HG03103 (cell line): ENCODE measurements around the gene CDK3.

ENCODE experiments used
- ATAC-seq: cut with Tn5 transposase; IDR thresholded peaks from one replicate; pipeline ENCODE4 v1.9.1; 2021; ENCODE audit warnings: low read depth; ENCODE audit not compliant: unreplicated experiment

The CDK3 gene

DNA sequence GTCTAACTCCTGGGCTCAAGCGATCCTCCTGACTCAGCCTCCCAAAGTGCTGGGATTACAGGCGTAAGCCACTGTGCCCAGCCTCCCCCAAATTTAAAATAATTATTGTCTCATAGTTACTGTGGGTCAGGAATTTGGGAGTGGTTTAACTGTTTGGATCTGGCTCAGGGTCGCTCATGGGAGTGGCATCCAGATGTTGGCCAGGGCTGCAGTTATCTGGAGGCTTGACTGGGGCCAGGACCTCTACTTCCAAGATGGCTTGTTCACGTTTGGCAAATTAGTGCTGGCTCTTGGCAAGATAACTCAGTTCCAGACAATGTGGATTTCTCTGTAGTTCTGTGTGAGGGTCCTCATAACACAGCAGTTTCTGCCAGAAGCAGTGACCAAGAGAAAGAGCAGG, 13.6 kb upstream of the CDK3 start:
- no peak for ATAC-seq

DNA sequence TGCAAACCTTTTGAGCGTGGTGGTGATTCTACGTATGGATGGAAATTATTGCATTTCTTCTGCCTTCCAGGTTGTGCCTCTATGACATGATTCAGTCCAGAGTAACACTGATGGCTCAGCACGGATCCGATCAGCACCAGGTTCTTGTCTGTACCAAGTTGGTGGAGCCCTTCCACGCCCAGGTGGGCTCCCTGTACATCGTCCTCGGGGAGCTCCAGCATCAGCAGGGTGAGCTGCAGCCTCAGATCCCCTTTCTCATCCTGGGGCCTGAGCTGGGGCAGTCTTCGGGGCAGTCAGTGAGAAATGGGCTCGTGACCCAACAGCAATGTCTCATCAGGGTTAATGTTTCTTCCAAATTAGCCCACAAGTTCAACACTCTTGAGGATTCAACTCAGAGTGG, 9.3 kb upstream of the CDK3 start:
- ATAC-seq: no peak

DNA sequence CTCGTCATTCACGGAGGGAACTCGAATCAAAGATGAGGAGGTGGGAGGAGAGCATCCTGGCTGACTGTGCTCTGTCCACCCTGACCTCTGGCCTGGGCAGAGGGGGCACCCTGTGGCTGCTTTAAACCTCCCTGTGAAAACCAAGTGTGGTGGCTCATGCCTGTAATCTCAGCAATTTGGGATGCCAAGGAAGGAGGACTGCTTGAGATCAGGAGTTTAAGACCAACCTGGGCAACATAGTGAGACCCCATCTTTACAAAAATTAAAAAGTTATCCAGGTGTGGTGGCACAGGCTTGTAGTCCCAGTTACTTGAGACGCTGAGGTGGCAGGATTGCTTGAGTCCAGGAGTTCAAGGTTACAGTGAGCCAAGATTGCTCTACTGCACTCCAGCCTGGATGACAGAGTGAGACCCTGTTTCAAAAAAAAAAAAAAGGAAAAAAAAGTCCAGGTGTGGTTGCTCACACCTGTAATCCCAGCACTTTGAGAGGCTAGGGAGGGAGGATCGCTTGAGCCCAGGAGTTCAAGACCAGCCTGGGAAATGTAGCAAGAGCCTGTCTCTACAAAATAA, 5.8 kb upstream of the CDK3 start:
- no peak for ATAC-seq

DNA sequence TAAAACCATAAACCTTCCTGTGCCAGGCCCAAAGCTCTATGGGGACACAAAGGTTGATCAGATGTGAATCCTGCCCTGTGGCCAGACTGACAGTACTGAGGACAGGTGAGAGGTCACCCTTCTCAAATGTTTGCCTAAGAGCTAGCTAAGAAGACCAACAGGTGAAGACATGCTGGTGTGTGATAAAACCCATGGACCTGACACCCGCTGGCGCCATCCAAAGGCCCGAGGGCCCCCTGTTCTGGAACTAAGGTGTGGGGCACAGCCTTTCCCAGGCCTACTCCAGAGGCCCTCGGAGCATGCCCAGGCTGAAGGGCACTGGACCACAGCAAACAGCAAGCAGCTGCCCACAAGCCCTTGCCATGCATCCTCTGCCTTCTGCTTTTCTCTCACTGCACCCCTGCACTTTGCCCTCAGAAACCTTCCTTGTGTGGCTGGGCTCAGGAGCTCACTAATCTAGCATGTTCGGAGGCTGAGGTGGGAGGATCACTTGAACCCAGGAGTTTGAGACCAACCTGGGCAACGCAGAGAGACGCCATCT, 5.2 kb upstream of the CDK3 start:
- ATAC-seq: no peak

DNA sequence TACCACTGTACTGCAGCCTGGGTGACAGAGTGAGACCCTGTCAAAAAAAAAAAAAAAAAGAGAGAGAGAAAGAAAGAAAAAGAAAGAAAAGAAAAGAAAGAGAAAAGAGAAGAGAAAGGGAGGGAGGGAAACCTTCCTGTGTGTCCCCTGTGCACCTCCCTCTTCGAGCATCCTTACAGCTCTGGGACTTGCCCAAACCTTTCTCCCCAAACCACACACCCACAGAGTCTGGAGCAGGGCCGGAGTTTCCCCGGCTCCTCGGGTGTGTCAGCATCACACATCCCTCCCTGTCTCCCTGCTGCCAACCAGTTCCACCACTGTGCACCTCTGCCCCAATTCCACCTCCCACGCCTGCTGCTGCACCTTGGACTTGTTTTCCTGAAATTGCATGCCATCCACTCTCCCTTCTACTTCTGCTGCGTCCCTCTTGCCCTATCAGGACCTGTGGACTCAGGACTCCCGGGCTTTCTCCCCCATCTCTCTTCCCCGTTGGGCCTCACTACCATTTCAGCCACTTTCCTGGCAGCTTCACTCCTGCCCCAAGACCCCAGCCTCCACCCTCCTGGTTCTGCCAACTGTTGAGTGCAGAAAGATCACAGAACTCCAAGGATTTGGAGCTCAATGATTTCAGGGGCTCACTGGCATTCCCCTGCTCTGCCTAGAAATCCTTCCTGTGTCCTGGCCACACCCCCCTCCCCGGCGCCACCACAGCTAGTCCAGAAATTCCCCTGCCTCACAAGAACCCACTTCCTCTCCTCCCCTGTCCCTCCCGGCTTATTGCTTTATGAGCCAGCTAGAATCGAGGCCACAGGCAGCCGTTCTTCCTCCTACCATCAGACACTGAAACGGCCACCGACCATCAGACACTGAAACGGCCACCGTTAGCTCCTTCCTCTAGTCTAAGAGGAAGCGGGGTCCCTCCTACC, 3.7 kb upstream of the CDK3 start:
- ATAC-seq: no peak

DNA sequence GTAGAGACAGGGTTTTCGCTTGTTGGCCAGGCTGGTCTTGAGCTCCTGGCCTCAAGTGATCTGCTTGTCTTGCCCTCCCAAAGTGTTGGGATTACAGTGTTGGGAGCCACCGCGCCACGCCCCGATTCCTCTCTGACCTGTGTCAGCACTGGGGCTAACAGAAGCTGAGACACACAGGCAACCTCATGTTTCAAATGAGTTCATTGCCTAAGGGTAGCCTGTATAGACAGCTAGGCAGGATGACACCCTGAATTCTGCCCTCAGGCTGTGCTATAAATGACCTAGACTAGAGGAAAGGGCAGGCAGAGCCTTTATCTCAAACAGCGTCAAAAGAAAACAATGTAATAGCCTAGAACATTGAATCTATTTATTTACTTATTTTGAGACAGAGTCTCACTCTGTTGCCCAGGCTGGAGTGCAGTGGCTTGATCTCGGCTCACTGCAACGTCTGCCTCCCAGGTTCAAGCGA, 2.3 kb upstream of the CDK3 start:
- ATAC-seq: no peak

DNA sequence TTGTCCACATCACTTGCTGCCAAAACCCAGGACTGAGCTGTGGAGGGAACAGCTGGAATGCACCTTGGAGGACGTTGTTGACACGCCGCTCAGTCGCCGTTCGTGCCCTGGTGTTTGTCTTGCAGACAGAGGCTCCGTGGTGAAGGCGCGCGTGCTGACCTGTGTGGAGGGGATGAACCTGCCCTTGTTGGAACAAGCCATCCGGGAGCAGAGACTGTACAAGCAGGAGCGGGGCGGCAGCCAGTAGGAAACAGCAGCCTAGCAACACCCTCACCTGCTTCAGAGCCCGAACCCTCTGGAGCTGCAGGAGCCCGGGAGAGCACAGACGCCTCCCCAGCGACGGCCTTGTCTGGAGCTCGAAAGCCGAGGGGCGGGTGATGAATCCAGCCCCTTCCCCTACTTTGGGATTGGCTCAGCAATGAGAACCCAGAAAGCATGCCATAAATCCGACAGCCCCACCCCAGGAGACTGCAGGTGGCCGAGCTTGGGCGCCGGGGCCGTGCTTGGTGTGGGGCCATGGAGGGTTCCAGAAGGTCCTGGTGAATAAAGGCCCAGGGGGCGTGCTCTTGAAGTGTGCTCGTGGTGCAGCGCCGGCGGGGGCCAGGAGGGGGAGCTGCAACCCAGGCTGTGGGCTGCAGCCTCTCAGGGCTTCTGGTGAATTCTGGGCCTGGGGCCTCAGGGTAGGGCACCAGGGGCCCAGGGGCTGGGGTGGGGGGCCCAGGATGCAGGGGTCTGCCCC, 470 bp upstream of the CDK3 start:
- ATAC-seq: no peak

DNA sequence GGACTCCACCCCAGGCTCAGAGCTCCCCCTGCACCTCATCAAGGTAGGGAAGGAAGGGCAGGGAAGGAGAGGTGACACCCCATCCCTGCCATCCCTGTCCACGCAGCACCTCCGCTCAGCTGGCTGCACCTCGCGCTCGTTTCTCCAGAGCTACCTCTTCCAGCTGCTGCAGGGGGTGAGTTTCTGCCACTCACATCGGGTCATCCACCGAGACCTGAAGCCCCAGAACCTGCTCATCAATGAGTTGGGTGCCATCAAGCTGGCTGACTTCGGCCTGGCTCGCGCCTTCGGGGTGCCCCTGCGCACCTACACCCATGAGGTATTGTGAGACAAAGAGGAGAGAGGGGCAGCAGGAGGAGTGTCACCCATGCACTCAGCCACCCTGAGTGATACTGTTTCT, 1.4 kb downstream of the CDK3 start:
- no peak for ATAC-seq

DNA sequence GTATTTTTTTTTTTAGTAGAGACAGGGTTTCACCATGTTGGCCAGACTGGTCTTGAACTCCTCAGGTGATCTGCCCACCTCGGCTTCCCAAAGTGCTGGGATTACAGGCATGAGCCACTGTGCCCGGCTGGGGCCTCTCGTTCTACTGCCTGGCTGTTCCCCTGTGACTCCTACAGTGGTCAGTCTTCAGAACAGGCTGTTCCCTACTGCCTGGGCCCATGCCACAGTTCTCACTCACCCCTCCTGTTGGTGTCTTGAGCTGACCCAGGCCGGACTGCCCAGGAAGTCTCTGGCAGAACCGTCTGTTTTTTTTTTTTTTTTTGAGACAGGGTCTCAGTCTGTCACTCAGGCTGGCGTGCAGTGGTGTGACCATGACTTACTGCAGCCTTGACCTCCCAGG, 3.3 kb downstream of the CDK3 start:
- ATAC-seq: no peak

DNA sequence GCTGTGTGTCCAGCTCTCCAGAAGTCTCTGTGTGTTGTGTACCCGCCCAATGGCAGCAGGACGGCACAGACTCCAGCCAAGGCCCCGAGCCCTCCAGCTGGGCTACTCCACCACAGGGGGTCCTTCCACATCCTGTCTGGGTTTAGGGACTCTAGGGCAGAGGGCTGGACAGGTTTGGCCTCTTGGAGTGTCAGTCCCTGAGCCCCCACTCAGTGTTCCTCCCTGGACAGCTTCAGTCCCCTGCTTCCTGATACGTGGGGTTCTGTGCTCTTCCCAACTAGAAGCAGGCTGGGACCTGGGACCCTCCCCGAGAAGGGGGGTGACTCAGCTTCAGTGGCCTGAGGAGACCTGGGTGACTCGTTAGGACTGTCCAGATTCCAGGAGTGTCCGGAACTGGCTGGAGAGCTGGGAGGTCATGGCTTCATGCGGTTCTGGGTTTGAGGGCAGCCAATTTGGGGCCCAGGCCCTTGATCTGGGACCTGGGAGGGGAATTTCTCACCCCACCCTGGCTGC, 4.2 kb downstream of the CDK3 start:
- no peak for ATAC-seq

DNA sequence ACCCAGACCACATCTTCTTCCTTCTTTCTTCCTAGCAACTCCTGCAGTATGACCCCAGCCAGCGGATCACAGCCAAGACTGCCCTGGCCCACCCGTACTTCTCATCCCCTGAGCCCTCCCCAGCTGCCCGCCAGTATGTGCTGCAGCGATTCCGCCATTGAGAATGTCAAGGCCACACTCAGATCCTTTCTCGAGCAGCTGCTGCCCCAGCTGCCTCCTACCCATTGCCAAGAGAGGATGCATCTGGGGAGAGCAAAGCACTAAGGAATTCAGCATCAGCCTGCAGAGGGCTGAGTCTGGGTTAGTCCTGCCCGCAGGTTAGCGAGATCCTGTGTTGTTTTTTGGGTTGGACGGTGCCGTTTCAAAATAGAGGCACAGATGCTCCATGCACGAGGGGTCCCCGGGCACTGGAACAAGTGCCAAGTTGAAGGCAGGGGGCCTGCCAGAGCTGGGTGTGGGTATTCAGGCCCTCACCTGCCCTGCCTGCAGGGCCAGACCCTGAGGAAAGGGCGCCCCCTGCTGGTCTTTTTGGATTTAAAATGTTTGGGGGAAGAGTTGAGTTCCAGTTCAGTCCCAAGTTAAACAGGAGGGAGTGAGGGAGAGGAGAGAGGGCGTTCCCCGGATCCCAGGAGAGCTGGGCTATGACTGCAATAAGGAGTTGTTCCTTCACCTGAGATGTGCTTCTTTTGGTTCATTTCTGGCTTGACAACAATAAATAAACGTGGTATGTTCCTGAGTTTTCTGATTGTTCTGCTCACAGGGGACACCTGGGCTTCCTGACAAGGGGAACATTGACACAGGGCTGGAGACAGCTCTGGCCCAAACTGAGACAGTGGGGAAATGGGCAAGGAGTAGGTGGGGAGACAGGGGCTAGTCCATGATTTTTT, 4.9 kb downstream of the CDK3 start:
- ATAC-seq: no peak

DNA sequence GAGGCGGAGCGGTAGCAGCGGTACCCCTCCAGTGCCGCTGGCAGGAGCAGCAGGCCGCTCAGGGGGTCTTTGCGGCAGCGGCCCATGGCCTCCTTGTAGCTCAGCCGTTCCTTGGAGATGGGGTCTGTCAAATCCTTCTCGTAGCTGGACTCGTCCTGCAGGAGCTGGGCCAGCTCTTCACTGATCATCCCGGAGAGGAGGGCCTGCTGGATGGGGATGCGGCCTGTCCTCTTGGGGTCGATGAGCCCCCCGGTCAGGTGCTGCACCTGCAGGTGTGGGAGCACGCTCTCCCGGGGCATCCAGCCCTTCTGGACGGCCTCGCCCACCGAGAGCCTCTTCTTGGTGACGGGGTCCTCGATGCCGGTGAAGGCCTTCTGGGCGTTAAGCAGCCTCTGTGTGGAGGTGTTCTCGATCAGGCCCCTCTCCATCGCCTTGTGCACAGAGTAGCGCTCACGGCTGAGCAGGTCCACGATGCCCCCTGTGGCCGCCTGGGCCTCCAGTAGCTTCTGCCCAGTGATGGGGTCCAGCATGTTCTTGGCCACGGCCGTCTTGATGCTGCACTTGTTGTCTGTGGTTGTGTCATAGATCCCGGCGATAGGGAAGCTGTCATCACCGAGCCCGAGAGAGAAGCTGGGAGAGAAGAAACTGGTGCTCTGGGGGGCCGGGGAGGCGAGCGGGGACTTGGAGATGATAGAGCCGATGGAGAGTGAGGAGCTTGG, 6.6 kb downstream of the CDK3 start:
- no peak for ATAC-seq

DNA sequence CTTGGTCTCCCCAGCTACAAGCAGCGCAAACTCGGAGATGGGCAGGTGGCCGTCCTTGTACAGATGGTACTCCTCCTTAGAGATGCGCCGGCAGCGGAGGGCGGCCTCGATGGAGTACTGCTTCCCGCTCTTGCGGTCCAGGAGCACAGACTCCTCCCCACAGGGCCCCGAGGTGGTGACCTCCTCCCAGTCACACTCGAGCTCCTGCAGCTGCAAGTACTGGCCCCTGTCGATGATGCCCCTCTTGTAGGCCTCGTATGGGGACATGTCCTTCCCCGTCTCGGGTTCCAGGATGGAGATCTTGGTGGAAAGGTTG, 7.2 kb downstream of the CDK3 start:
- ATAC-seq: no peak

DNA sequence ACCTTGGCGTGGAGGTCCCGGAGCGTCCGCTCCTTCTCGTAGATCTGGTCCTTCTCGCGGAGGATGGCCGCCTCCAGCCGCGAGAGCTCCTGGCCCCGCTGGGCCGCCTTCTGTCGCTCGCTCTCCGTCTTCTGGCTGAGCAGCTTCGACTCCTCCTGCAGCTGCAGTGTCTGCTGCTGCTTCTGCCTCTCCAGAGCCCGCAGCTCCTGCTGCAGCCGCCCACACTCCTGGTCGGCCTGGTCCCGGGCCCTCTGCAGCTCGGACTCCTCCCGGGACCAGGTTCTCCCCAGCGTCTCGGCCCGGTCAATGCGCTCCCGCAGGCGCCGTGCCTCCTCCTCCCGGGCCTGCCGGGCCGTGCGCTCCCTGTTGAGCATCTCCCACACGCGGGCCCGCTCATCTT, 7.6 kb downstream of the CDK3 start:
- ATAC-seq: no peak

DNA sequence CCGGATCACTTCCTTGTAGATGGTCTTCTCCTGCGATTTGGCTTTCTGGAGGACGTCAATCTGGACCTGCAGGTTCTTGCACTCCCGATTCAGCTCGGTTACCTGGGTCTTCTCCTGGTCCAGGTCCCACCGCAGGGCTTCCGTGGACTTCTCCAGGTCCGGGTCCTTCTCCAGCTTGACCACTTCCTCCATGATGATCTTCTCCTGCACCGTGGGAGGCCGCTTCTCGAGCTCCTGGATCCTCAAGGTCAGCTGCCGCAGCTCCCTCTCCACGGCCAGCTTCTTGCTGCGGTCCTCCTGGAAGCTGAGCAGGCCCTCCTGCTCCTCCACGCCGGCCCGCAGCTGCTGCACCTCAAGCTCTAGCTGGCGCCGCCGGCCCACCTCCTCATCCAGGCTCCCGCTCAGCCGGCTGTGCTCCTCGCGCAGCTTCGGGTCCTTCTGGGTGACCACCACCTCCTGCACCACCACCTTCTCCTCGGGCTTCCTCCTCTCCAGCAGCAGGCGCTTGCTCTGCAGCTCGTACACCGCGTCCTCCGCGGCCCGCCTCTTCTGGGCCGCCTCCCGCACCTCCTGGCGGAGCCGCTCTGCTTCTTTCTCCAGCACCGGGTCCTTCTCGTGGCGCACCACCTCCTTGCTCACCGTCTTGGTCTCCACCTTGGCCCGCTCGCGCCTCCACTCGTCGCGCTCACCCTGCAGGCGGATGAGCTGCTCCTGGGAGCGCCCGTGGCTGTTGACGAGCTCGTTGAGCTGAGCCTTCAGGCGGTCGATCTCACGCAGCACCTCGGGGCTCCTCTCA, 8.2 kb downstream of the CDK3 start:
- ATAC-seq: no peak

DNA sequence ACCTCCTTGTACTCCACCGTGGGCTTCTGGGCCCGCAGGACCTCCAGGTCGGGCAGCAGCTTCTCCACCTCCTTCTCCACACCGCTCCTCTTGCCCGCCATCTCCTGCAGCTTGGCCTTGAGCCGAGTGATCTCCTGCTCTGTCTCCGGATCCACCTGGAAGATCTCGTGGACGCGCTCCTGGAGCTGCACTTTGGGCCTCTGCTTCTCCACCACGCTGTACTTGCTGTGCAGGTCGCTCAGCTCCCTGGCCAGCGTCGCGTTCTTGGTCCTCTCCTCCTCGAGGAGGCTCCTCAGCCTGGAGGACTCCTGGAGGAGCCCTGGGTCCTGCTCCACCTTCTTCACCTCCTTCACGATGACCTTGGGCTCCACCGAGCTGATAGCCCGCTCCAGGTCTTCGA, 8.8 kb downstream of the CDK3 start:
- no peak for ATAC-seq

DNA sequence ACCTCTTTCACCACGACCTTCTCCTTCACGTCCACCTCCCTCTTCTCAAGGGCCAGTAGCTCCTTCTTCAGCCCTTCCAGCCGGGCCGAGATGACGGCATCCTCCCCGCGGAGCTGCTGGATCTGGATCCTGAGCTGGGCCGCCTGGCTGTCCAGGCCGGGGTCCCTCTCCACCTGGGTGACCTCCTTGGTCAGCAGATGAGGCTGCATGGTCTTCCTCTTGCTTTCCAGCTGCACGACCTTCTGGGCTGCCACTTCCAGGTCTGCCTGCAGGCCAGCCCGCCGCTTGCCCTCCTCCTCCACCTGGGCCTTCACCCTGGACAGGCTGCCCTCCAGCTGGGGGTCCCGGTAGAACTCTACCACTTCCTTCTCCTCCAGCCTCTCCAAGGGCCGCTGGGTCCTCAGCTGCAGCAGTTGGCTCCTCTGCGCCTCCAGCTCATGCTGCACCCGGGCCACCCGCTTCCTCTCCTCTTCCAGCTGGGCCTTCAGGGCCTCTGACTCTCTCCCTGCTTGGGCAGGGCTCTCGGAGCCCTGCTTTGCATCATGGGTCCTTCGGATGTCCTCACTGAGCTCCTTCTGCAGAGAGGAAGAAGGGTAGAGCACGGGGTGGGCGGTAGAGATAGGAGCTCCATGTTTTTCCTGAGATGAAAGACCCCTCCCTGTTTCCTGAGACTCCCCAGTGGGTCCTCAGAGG, 9.5 kb downstream of the CDK3 start:
- ATAC-seq: no peak

DNA sequence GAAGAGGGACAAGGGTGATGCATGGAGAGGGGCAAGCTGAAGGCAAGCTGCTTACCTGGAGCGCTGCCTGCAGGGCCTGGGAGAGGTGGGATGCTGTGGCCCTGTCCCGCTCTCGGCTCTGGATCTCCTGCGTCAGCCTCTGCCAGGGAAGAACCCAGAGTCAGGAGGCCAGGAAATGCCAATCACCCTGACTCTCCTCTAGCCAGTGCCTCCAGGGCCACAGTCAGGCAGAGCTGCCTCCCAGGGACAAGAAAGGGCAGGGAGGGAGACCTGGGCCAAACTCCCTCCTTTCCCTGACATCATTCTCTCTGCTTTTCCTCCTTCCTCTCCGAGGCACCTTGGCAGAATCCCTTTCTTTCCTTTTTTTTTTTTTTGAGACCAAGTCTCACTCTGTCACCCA, 11.3 kb downstream of the CDK3 start:
- ATAC-seq: no peak
